Stimulated activated CD8-positive, alpha-beta memory T cell treated with anti-CD3 and anti-CD28 coated beads, Interleukin-7, amount 100 ng/mL, for 1 hour (primary cell): ENCODE measurements around the gene KRT3.

ENCODE experiments used
- DNase-seq, 2 donors: peaks; one replicate each; pipeline ENCODE4 v3.0.0-alpha.2; 2020; ENCODE audit warnings: low read depth in 2 of 2

Gene KRT3

DNA sequence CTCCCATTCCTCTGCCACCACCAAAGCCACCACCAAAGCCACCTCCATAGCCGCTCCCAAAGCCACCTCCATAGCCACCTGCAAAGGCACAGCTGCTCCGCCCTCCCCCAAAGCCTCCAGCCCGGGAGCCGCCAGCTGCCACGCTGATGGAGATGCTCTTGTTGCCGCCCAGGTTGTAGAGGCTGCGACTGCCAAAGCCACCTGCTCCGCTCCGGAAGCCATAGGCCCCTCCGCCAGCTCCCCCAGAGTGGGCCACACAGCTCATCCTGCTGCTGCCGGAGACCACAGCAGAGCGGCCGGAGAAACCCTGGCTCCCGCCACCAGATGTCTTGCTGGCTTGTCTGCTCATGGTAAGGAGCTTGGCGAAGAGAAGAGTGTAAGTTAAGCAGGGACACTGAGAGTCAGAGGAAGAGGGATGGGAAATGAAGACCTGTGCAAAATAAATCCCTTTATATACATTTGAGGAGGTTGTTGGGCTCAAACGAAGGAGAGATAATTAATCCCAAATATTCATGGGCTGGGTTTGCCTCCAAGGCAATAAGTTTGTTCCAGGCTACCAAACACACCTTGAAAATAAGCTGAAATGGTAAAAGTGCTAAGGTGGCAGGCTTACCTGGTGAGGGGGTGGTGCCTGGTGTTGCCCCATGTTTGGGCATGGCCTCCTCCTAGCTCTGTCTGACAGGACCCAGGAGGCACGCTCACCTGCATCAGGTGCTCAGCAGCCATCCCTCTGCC lies at the start of gene KRT3:
KRT3 (minus strand) TSS at position 424 of the 735 bp plus-strand sequence; CDS start at position 349, 75 bp downstream.
- no peak for DNase-seq

DNA sequence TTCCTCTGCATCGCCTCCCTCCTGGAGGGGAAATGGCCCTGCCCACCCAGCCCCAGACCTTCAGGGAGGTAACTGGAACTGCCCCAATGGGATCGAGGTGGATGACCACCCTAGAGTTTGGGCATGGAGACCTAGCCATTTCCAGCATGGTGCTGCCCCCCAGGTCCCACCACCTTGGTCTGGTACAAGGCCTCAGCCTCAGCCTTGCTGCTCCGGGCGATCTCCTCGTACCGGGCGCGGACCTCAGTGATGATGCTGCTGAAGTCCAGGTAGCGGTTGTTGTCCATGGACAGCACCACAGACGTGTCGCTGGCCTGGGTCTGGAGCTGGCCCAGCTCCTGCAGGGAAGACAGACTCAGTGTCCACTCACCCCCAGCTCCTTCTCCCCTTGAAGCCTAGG lies 48.5 kb upstream of the KRT3 start:
- DNase-seq, result no peak

DNA sequence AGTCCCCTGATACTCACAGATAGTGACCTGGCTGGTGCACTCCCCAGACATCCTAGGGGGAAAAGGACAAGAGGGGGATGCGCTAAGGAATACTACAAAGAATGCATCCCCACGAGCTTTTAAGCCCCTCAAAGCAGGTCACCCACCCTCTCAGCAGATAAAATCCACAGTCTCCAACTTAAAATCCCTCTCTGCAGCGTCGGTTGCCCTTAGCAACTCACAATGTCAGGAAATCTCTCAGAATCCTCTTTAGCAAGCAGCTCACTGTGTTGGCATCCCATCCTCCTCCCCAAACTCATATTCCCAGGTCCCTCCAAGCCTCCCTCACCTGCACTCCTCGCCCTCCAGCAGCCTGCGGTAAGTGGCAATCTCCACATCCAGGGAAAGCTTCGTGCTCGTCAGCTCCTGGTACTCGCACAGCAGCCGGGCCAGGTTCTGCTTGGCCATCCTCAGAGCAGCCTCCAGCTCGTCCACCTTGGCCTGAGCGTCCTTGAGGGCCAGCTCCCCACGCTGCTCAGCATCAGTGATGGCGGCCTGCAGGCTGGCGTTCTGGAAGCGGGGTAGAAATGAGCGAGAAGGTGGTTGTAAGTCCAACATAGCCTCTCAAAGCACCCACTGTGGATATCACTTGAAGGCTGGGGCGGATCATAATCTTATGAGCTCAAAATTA lies 43.7 kb upstream of the KRT3 start:
- no peak for DNase-seq

DNA sequence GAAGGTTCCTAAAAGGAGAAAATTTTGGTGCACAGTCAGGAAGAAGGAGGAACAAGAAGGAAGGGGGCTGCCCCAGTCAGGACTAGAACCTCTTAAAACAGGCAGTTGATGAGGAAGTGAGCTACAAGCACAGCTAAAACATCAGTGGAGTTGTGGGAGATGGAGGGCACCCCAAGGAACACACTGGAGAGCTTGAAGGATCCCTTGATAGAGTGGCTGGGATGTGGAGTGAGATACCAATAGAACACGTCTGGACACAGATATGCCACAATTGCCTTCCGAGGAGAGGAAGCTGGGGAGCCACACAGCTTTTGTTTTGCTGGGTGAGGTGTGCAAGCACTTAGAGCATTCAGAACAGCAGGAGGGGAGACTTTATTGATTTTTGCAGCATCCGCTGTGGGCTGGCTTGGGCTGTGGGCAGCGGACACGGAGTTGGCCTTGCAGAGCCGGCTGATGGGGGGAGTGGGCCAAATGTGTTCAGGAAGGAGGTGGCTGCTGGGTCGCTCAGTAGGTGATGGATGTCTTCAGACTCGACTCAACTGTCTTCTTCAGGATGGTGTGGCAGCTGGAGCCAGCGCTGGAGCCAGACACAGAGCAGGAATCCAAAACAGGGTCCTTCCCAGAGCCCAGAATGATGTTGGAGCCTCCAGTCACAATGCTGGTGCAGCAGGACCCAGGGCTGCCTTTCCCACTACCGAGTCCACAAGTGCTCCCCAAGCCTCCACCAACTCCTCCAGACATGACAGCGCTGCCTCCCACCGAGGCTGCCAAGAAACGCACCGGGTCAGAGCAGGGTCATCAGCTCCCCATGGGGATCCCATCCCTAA lies 42.9 kb upstream of the KRT3 start:
- no peak for DNase-seq

DNA sequence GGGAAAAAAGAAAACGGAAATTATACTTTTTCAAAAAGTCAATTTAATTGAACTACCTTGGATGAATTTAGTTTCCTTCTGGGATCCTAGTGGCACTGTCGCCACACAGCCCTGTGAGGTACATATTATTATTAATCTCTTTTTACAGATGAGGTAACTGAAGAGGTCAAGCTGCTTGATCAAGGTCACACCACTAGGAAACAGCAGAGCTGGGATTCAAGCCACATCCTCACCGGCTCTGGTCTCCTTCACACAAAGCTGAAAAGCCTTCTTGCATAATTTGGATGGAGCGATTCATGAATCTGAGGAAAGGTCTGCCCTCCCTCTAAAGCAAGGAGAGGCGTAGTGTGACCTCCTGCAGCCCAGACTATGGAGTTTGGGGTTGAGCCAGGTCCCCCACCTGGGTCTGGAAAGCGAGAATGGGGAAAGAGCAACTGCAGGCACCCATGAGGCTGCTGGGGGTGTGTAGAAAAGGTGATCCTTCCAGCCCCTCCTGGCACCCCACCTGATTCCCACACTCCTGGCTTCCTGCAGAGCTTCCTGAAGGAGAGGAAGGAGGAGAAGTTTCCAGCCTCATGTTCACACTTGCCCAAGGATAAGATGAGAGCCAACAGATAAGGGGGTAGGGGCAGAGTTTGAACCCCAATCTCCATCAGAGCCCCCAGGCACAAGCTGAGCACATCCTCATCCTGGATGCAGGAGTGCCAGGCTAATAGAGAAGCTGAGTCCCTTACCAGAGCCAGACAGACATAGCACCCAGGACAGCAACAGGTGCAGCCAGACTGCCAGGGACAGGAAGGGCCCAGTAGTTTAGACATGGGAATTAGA lies 42.1 kb upstream of the KRT3 start:
- no peak for DNase-seq

DNA sequence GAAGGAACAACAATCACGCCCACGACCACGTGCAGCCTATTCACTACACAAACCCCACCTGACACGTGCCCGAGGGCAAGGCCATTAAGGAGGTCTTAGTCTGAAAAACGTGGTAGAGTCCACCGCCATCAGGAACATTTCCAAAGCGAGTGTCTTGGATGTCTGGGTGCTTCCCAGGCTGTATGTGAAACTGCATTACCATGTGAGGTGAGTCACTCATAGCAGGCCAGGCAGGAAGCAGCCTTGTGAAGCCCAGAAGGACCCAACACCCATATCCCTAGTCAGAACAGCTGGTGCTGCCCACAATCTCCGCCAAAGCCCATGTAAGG lies 41.5 kb upstream of the KRT3 start:
- no peak for DNase-seq

DNA sequence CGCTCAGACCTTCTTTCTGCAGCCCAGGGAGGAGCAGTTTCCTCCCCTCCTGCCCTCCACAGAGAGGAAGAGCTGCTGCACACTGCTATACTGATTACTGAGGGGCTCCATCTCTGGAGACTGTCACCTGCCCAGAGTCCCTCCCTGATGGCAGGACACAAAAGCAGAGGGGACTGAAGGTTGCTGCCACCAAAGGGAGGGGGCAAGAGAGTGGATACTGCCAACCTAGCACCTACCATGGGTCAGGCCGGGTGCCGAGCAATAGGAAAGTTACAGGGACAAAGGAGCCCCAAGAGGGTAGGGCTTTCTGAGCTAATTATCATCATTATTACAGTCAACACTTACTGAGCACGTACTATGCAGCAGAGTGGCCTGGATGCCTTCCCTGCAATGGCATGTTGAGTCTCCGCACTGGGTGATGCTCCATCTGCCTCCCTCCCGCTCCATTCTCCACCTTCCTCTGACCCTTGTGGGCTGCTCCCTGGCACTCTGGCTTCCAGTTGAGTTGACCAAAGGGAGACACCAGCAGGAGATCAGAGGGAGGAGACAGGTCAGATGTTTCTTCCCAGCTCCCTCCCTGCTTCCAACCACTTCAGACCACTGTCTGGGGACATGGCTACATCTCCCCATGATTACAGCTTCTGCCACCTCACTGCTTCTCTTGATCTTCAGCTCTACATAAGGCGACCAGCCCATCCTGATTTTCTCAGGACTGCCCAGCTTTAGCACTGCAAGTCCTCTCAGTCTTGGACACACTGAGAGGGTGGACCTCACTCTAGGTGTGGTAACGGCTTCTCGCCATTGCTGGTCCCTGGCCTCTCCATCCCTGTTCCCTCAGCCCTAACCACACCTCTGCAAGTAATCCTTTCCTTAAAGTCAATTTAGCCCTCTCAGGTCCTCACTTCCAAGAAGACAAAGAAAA lies 40.8 kb upstream of the KRT3 start:
- DNase-seq, result no peak

DNA sequence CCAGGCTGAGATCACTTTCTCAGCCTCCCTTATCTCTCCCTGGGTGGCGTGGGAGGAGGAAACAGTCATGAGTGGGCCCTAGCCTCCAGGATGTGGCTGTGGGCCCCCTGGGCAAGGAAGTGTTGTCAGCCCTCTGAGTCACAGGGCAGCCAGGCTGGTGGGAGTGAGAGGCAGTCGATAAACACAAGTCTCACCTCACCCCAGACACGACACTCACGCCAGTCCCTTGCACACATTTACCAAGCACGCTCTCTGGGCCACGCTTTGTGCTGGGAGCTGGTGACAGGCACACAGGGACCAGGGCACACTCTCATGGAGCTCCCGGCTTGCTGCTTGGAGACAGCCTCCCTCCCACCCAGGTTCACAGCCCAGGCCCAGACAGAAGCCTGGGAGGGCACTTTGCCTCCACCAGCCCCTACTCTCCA lies 40.1 kb upstream of the KRT3 start:
- DNase-seq, result peak; percentile 26 to 30

DNA sequence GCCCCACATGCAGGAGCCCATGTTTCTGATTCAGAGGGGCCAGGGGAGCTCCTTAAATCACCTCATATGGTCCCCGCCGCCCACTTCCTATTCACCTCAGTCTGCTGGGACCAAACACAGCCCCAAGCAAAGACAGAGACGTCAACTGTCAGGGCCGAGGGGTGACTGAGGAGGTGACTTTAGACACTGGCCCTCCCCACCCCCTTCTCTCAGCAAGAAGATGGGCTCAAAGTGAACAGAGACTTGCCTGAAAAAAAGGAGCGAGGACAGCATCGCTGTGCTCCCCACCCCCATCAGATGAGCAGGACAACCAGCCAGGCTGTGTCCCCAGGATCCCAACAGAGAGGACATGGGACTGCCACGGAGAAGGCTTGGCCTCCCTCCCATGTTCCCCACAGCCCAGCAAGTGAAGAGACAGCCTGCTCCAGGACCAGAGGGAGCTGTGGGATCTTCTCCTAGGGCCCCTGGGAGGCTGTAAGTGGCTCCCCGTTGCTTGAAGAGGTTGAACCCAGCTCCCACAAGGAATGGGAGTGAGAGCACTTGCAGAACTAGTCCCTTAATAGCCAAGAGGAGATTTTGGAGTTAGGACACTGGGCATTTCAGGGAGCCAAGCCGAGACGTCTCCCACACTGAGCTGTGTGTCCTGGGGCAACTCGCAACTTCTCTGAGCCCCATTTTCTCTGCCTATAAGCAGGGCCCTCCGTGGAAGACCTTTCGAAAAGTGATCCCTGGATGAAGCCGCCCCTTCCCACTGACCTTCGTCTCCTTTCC lies 39.5 kb upstream of the KRT3 start:
- DNase-seq, result no peak

DNA sequence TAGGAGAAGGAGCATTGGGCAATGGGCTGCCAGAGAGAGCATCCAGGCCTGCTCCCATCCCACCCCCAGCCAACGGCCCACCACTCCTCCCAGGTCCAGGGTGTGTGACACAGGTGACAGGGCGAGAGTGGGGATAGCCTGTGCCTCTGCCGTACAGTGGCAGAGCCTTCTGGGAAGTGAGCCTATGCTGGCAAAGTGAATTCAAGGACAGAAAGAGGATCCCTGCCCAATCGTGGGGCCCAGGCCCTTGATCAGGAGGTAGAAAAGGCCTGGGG lies 38.7 kb upstream of the KRT3 start:
- no peak for DNase-seq

DNA sequence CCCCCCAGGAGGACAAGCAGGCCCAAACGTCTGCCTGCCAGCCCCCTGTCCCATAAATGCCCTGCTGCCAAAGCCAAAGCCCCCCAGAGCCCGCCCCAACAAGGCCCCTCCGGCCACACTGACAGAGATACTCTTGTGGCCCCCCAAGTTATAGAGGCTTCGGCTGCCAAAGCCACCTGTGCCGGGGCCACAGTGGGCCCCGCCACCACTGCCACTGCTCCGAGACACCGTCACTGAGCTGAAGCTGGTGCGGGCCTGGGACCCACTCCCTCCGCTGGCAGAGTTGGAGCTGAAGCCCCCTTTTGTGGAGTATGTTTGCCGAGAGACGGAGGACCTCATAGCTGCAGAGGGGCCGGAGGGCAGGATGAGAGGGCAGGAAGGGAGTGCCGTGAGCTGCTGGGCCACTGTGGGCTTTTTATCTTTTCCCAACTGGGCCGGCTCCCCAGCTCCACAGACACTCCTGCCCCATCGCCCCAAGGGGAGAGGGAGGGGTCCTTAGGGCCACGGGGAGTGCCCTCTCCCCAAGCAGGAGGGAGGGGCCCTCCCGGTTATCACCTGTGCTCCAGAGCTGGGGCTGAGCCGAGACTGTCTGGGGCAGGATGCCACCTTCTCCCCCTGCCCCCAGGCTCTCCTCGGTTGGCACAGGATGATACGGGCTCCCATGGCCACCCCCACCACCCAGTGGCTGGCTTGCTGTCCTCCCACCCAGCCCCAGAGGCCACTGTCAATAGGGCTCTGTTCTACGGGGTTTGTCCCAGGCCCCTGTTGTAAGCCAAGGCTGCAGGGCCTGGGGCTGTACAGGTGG lies 38.2 kb upstream of the KRT3 start, which contains the start of gene KRT79:
KRT79 (minus strand) TSS at position 390 of the 805 bp plus-strand sequence; CDS start at position 339, 51 bp downstream.
- no peak for DNase-seq

DNA sequence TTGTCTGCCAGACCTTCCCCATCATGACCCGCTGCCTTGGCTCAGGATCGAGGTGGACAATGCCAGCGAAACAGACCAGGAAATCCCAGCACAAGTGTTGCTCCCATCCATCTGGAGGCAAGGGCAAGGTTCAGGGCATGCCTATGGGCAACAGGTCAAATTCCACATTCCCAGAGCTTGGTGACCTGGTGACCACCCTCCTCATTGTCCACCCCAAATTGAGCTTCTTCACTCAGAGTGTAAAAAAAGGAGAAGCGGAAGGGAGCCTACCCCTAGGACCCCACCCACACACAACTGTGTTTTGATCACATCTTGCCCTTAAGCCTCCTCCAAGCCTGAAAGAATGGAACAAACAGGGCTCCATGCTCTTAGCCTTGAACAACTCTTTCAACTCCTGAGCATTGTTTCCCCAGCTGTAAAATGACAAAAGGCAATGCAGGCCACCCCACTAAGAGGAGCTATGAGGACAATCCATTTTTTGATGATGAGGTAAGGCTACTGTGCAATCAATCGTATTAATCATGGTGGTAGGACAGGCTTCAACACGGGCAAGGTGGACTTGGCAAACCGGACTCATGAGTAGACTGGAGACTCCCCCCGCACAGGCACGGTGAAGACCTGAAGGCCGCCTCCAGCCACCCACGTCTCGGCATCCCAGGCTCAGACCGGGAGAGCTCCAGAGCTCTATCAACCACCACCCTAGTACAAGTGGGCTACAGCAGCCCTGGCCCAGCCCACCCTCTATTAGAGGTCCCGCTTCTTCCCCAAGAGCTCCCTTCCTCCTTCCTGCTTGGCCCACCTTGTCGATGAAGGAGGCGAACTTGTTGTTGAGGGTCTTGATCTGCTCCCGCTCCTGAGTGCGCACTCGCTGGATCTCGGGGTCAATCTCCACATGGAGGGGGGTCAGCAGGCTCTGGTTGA lies 37.3 kb upstream of the KRT3 start:
- DNase-seq, result no peak

DNA sequence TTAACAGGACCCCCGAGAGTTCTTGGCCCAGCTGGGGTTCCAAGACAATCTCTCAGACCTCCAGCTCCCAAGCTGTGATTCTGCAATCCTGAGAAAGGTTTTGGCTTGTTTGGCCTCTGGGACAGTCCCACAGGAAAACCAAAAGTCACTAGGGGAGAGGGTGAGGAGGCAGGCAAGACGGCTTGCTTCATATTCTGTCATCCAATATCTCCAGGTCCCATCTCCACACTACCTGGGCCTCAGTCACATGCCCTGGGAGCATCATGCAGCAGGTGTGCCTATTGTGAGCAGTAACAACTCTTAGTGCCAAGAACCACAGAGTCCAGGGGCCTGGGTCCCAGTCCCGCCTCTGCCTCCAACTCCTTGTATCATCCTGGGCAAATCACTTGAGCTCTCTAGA lies 36.5 kb upstream of the KRT3 start:
- no peak for DNase-seq

DNA sequence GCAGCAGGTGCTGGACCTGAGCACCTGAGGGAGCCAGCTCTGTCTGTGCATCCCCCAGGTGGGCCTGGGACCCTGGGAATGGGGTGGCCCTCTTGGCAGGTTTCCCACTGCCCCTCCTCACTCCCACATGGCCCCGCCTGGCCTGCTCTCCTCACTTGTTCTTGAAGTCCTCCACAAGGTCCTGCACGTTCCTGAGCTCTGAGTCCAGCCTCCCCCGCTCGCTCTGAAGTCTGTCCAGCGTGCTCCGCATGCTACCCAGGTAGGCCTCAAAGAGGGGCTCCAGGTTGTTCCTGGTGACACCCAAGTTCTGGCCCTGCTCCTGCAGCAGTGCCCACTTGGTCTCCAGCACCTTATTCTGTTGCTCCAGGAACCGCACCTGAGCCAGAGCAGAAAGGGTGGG lies 35.3 kb upstream of the KRT3 start:
- DNase-seq, result no peak

DNA sequence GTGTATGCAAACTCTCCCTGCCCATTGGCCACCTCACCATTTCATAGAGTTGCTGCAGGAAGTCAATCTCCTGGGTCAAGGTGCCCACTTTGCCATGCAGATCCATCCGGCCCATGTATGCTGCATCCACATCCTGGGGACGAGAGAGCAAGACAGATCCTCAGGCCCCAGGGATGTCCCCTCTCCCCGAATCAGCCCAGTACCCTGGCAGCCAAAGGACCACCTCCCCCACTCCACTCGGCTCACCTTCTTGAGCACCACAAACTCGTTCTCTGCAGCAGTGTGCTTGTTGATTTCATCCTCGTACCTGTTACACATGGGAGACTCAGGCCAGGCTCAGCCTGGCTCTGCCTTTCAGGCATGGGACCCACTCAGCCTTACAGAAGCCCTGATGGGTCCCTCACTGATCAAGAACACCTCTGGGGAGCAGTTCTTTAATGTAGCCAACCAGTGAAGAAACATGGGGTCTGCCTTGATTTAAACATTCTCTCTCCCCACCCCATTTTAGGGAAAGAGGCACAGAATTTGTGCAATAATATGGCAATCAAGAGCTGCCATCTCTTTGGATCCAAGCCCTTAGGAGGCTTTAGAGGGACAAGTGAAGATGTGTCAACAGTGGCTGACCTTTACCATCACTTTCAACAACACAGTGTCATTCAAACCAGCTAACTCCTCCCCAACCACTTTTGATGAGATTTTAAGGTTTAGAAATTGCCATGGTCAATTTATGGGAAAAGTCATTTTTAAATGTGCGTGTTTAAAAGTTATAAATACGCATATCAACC lies 34.3 kb upstream of the KRT3 start:
- no peak for DNase-seq

DNA sequence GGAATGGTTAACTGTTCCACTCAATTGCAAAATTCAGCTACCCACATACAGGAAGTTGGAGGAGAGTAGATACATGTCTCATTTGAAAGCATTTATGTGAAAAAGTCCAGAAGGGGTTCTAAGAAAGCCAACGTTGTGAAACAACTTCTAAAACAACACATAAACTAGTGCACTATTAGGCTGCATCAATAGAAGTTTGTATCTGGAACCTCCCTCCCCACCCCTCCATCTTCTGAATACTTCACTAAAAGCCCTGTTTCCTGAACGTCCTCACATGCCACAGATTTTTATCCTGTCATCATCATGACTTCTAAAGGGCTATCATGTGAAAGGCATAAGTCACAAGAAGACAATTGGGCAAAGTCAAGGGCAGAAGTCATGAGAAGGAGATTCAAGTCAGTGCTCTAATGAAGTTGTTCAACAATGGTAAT lies 32.7 kb upstream of the KRT3 start:
- DNase-seq, result no peak

DNA sequence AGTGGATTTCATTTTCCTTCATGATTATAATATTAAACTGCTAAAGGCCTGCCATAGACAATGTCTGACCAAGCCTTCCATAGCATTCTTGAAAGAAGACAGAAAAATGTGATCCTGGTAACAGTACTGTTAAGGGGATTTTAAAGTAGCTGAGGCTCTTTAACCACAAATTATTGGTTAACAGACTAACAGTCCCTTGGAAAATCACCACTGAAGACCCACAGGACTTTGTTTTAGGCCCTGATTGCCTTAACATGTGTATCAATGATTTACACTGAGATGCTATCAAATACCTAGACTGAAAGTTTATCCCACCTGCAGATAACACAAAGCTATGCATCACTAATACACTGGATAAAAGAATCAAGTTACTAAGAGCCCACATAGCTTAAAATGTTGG lies 32.2 kb upstream of the KRT3 start:
- no peak for DNase-seq
